IPS DF 6.9 (cell line): ENCODE measurements around the gene OR6F1.
"Not testable (repeated sequence)": the region's sequence is repeated elsewhere in the genome, so short reads cannot be mapped to it uniquely, and the experiment has no call there.

Source experiments
- DNase-seq: peaks from one replicate; pipeline ENCODE4 v3.0.0-alpha.2; 2013; ENCODE audit warnings: low read depth, low spot score
- H3K27ac ChIP-seq: one replicate; pipeline ENCODE4 v1.5.1; 2013; ENCODE audit warnings: low read length, control low read depth
- H3K27me3 ChIP-seq: 2 replicates; pipeline ENCODE4 v1.6.1; 2013; ENCODE audit warnings: mild to moderate bottlenecking, low read length; ENCODE audit not compliant: control insufficient read depth, insufficient read depth
- H3K36me3 ChIP-seq: 2 replicates; pipeline ENCODE4 v1.6.1; 2013; ENCODE audit warnings: low read length; ENCODE audit not compliant: control insufficient read depth, insufficient read depth
- H3K4me1 ChIP-seq: 2 replicates; pipeline ENCODE4 v1.6.1; 2013; ENCODE audit warnings: low read length; ENCODE audit not compliant: control insufficient read depth, insufficient read depth
- H3K4me3 ChIP-seq: 2 replicates; pipeline ENCODE4 v1.5.1; 2013; ENCODE audit warnings: mild to moderate bottlenecking, low read length
- H3K9me3 ChIP-seq: 2 replicates; pipeline ENCODE4 v1.6.1; 2013; ENCODE audit warnings: low read length, inconsistent platforms; ENCODE audit not compliant: control insufficient read depth, insufficient read depth
- WGBS: extraction: QIAGEN DNeasy Blood & Tissue Kit; methylation state at CpG from one replicate; pipeline ENCODE4 v1.1.7; 2013; ENCODE audit warnings: mixed read lengths, missing lambda C conversion rate; ENCODE audit not compliant: insufficient read length, insufficient coverage; 5-methylcytosine and 5-hydroxymethylcytosine counted together

OR6F1 gene

GRCh38 chr1:247716546-247716945, at the start of gene OR6F1:
Gene OR6F1 (minus strand): TSS chr1:247716646. CDS start chr1:247712755, 3,891 bp downstream.
- no peak within 1 kb of the TSS for H3K27ac ChIP-seq
- no peaks in the 10 kb centered on the region for H3K9me3 ChIP-seq
- no peaks in the 10 kb centered on the region for H3K36me3 ChIP-seq
- DNase-seq: no peak
- H3K4me1 ChIP-seq: no peaks in the 10 kb centered on the region
- H3K4me3 ChIP-seq: no peak within 1 kb of the TSS
- no CpG with 5 or more reads among the region's 3 CpGs for WGBS
- no peaks in the 10 kb centered on the region for H3K27me3 ChIP-seq

- Histone ChIP-seq H3K9me3 (no peaks in the 10 kb centered on the region), H3K36me3 (no peaks in the 10 kb centered on the region), H3K4me1 (no peaks in the 10 kb centered on the region), H3K27ac (no peak within 1 kb of the TSS), H3K27me3 (no peaks in the 10 kb centered on the region), H3K4me3 (no peak within 1 kb of the TSS)
- no peak for DNase-seq
- WGBS: no CpG with 5 or more reads among the region's 3 CpGs
These were observed 44.0 kb upstream of the OR6F1 start, which contains the start of gene OR1C1 for GRCh38 chr1:247760456-247760855. Gene OR1C1 (minus strand): TSS chr1:247760556. CDS start chr1:247758406, 2,150 bp downstream.

GRCh38 chr1:247754311-247754710, 37.9 kb upstream of the OR6F1 start:
- not testable (repeated sequence) for H3K9me3 ChIP-seq, H3K4me1 ChIP-seq

GRCh38 chr1:247749870-247750269, 33.4 kb upstream of the OR6F1 start:
- Histone ChIP-seq H3K27ac (no peak overlapping the region), H3K4me1 (no peaks in the 10 kb centered on the region; the same call in 1 of the 2 replicates), H3K9me3 (no peaks in the 10 kb centered on the region), H3K36me3 (no peaks in the 10 kb centered on the region), H3K4me3 (no peak overlapping the region), H3K27me3 (no peaks in the 10 kb centered on the region)
- WGBS: no CpG with 5 or more reads among the region's 1 CpG
- DNase-seq: no peak

More at GRCh38 chr1:247754311-247754710, 37.9 kb upstream of the OR6F1 start:
- not testable (repeated sequence) for H3K4me3 ChIP-seq, H3K36me3 ChIP-seq, H3K27ac ChIP-seq, DNase-seq, H3K27me3 ChIP-seq
- WGBS: no CpG with 5 or more reads among the region's 1 CpG

- Histone ChIP-seq H3K36me3 (no peaks in the 10 kb centered on the region), H3K27me3 (no peaks in the 10 kb centered on the region), H3K9me3 (no peaks in the 10 kb centered on the region), H3K27ac (no peak within 1 kb of the TSS), H3K4me3 (no peak within 1 kb of the TSS), H3K4me1 (no peaks in the 10 kb centered on the region; the same call in 1 of the 2 replicates)
- no peak for DNase-seq
- no CpG with 5 or more reads among the region's 2 CpGs for WGBS
These were observed 31.6 kb upstream of the OR6F1 start, which contains the start of gene OR14A2 for GRCh38 chr1:247748041-247748440. Gene OR14A2 (minus strand): TSS chr1:247748141.

- Histone ChIP-seq H3K27ac (no peak overlapping the region), H3K27me3 (no peaks in the 10 kb centered on the region), H3K36me3 (no peaks in the 10 kb centered on the region), H3K4me1 (no peaks in the 10 kb centered on the region; the same call in 1 of the 2 replicates), H3K4me3 (no peak overlapping the region), H3K9me3 (no peaks in the 10 kb centered on the region)
- DNase-seq: no peak
- WGBS: no CpG with 5 or more reads among the region's 7 CpGs
These were observed 31.2 kb upstream of the OR6F1 start for GRCh38 chr1:247747616-247748015.

GRCh38 chr1:247746391-247746935, 30.0 kb upstream of the OR6F1 start:
- H3K27ac ChIP-seq: no peak overlapping the region
- H3K36me3 ChIP-seq: no peaks in the 10 kb centered on the region
- DNase-seq: no peak
- H3K4me1 ChIP-seq: no peaks in the 10 kb centered on the region; the same call in 1 of the 2 replicates
- H3K4me3 ChIP-seq: no peak overlapping the region
- H3K27me3 ChIP-seq: no peaks in the 10 kb centered on the region
- no peaks in the 10 kb centered on the region for H3K9me3 ChIP-seq
- no CpG with 5 or more reads among the region's 3 CpGs for WGBS

- not testable (repeated sequence) for H3K27me3 ChIP-seq, DNase-seq, H3K36me3 ChIP-seq, H3K9me3 ChIP-seq, H3K4me1 ChIP-seq, H3K27ac ChIP-seq, H3K4me3 ChIP-seq
- no CpG with 5 or more reads among the region's 3 CpGs for WGBS
These were observed 25.8 kb upstream of the OR6F1 start for GRCh38 chr1:247742215-247742760.

GRCh38 chr1:247741756-247742155, 25.3 kb upstream of the OR6F1 start:
- no CpG with 5 or more reads among the region's 5 CpGs for WGBS
- Histone ChIP-seq H3K27me3 (no peaks in the 10 kb centered on the region), H3K27ac (no peak overlapping the region), H3K9me3 (no peaks in the 10 kb centered on the region), H3K4me3 (no peak overlapping the region), H3K4me1 (no peaks in the 10 kb centered on the region; the same call in 1 of the 2 replicates), H3K36me3 (no peaks in the 10 kb centered on the region)
- no peak for DNase-seq

GRCh38 chr1:247740721-247741120, 24.3 kb upstream of the OR6F1 start:
- DNase-seq: no peak
- no CpG with 5 or more reads among the region's 2 CpGs for WGBS

GRCh38 chr1:247738315-247738714, 21.9 kb upstream of the OR6F1 start, which contains the start of gene OR14K1:
Gene OR14K1 (plus strand): TSS chr1:247738615. CDS start chr1:247738615, 0 bp downstream.
- no peak for DNase-seq
- Histone ChIP-seq H3K9me3 (no peaks in the 10 kb centered on the region), H3K4me1 (no peaks in the 10 kb centered on the region; the same call in 1 of the 2 replicates), H3K36me3 (no peaks in the 10 kb centered on the region), H3K4me3 (no peak within 1 kb of the TSS), H3K27me3 (no peaks in the 10 kb centered on the region), H3K27ac (no peak within 1 kb of the TSS)
- WGBS: no CpG with 5 or more reads among the region's 1 CpG

More at GRCh38 chr1:247740721-247741120, 24.3 kb upstream of the OR6F1 start:
- no peaks in the 10 kb centered on the region for H3K27me3 ChIP-seq
- H3K36me3 ChIP-seq: no peaks in the 10 kb centered on the region
- no peaks in the 10 kb centered on the region; the same call in 1 of the 2 replicates for H3K4me1 ChIP-seq
- no peak overlapping the region for H3K4me3 ChIP-seq
- no peaks in the 10 kb centered on the region for H3K9me3 ChIP-seq
- no peak overlapping the region for H3K27ac ChIP-seq
